Bronchial smooth muscle cell (primary cell): ENCODE results near the gene SLC6A2. TPM values are rescaled to one million over a fixed set of nuclear protein-coding genes. Genes with fewer than 3 reads are reported as not detected.

ENCODE experiments used
- total RNA-seq: library from RNA; depleted of rRNA; stranded (reverse); fragments of >200 nt; gene quantifications from 2 replicates; pipeline ENCODE4 v1.2.1, GENCODE V29; 2014

The SLC6A2 gene
- total RNA-seq = not detected in 2 replicates

GRCh38 chr16:55655897-55656681 lies at the start of gene SLC6A2:
Gene SLC6A2, plus strand, starts transcription at chr16:55655988. Its CDS starts 707 bp downstream, at chr16:55656695.

Other genes with a start within 250 kb of the SLC6A2 start
- gene MMP2, start 176.8 kb upstream of the SLC6A2 start, total RNA-seq = 1,068 and 2,465 TPM in 2 replicates
- gene LPCAT2, start 146.9 kb upstream of the SLC6A2 start, total RNA-seq = 15.8 and 26.6 TPM in 2 replicates
- 1.0 and 1.7 TPM in 2 replicates for gene CAPNS2, start 89.3 kb upstream of the SLC6A2 start, total RNA-seq
- 0.60 TPM in 1 of 2 replicates, not detected in the other for gene CES1, start 177.1 kb downstream of the SLC6A2 start, total RNA-seq
- gene CES5A, start 219.4 kb downstream of the SLC6A2 start, total RNA-seq = not detected in 2 replicates